22Rv1 (cell line): ENCODE measurements around the gene SPECC1L.

ENCODE experiments used
- ZFX ChIP-seq: fragments of 450-650 bp; IDR thresholded peaks from 2 replicates; pipeline ENCODE4 v1.6.1; 2017; ENCODE audit warnings: antibody characterized with exemption, borderline replicate concordance
- TF ChIP-seq, protein P1 (sequence below): fragments of 450-650 bp; IDR thresholded peaks from 2 replicates; pipeline ENCODE4 v1.5.1; 2017; ENCODE audit warnings: mild to moderate bottlenecking

DNA sequence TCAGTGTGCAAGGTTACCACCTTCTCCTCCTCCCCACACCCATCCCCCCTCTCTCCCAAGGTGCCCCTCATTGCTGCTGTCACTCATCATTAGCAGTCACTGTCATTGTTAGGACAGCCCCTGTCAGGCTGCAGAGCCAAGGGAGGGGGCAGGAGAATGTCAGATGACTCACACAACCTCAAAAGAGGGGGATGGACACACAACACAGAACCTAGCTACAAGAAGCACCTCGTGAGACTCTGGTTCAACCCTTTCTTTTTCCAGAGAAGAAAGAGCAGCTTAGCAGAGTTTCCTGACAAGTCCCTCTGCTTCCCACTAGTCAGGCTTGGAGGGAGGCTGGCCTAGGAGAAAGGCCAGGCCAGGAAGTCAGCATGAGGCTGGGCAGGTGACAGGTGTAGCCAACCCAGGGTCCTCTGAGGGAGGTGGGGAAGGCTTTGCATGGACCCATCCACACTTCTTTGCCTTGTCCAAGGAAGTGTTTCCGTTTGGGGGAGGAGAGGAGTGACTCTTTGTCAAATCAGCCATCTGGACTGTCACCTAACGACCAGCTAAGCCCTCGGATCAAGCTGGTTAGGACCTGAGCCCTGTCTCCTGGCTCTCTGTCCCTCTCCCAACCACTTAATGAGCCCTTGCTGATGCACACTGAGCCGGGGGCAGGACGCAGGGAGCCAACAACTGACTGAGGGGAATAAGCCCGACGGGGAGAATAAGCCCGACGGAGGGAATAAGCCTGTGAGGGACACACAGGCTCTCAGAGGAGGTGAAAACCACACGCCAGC, 175.0 kb downstream of the SPECC1L start:
- TF ChIP-seq, protein P1, sequence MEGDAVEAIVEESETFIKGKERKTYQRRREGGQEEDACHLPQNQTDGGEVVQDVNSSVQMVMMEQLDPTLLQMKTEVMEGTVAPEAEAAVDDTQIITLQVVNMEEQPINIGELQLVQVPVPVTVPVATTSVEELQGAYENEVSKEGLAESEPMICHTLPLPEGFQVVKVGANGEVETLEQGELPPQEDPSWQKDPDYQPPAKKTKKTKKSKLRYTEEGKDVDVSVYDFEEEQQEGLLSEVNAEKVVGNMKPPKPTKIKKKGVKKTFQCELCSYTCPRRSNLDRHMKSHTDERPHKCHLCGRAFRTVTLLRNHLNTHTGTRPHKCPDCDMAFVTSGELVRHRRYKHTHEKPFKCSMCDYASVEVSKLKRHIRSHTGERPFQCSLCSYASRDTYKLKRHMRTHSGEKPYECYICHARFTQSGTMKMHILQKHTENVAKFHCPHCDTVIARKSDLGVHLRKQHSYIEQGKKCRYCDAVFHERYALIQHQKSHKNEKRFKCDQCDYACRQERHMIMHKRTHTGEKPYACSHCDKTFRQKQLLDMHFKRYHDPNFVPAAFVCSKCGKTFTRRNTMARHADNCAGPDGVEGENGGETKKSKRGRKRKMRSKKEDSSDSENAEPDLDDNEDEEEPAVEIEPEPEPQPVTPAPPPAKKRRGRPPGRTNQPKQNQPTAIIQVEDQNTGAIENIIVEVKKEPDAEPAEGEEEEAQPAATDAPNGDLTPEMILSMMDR, result no peak
- no peak for TF ChIP-seq ZFX
